CD4-positive, alpha-beta T cell treated with Interleukin-17A for 4 hours (primary cell): ENCODE data around the gene FBN1.

Experiments
- DNase-seq: peaks from one replicate; pipeline ENCODE4 v3.0.0-alpha.2; 2020; ENCODE audit warnings: mixed read lengths

FBN1 gene

GRCh38 chr15:48388910-48389309 lies 256.6 kb downstream of the FBN1 start:
- no peak for DNase-seq

DNA sequence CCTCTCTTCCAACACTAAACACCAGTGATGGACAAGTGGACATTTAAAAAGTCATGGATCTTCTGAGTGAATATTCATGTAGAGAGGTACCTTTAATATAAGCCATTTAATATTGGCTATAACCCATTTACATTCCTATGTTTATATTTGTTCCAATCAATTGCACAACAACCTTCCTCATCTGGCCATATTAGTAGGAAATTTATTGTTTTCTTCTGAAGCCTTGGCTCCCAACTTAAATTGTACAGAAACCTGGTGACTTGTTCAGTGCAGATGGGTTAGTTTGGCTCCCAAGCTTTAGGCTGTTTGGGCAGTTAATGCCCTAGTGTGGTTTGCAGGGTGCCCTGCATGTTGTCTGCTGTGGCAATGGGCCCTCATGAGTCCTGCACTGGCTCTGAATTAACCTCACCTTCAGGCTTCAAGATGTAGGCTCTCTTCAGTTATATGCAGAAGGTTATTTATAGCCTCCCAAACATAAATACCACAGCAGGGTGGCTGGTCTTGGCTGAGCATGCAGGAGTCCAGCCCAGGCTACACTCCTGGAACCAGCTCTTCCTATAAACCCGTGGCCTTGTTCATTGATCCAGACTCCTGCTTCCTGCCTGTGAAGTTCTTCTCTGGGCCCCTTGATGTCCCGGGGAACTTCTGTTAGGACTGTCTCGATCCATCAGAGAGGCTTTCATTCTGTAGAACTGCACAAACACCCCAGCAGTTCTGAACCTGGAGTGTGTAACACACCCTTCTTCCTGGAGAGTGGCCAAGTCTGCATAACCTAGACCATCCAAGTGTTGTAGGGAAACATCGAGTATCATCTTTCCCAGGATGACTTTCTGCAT lies 257.3 kb downstream of the FBN1 start:
- DNase-seq, result no peak

- DNase-seq, result no peak
These were observed 260.3 kb downstream of the FBN1 start for GRCh38 chr15:48385031-48385830.

DNA sequence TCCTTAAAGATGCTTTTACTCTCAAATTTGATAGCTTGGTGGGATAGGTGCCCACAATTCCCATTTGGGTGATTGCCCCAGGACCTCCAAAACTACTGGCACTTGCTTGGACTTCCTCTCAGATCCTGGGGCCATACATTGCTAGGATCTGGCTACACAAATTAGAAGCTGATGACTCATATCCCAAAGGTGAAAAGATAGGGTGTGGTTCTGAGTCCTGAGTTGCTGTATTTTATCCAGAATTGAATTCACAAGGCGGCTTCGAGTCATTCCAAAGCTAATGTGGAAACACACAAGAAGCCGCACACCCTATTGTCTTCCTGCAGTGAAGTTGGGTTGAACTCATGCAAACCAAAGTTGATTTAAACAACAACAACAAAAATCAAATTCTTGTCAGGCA lies 260.9 kb downstream of the FBN1 start:
- no peak for DNase-seq

DNA sequence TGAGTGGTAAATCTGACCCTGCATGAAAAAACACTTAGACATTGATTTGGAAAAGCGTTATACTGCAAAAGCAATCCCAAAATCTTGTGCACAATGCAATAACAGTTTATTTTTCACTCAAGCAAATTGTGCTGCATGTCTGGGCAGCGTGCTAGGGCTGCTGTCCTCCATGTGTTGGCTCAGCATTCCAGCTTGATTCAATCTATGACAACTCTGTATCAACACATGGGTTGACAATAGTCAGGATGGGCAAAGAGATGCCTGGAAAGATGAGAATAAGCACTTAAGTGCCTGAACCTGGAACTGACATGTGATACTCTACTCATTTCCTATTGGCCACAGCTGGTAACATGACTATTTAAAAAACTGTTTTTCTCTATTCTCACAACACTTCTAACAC lies 262.5 kb downstream of the FBN1 start:
- DNase-seq, result no peak

GRCh38 chr15:48381861-48382260 lies 263.6 kb downstream of the FBN1 start:
- no peak for DNase-seq

GRCh38 chr15:48380198-48380597 lies 265.3 kb downstream of the FBN1 start:
- no peak for DNase-seq

GRCh38 chr15:48375767-48376166 lies 269.7 kb downstream of the FBN1 start:
- DNase-seq, result no peak

- no peak for DNase-seq
These were observed 271.0 kb downstream of the FBN1 start for GRCh38 chr15:48374472-48374871.

DNA sequence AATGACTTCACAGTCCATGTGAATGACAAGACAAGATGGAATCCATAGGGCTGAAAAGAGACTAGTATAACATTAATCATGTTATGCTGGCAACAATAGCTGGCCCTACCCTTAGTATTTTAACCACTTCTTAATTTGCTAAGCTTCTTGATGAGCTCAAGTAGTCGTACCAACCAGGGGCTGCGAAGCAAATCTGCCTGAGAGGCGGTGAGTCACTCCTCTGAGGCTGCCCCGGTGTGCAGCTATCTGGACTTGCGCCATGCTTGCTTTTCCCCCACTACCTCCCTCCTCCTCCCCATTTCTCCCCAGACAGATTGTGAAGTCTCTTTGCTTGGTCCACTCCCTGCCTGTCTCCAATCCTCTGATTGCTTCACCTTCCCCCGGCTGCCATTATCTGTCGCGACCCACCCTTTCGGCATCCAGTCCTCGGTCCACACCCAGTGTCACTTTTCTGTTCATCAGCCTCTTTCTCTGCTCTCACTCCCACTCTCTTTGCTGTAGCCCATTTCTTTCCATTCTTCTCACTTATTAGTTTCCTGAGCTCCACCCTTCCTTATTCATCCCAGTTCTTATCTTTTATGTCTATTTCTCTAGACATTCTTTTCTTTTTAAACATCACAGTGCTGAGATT lies 271.6 kb downstream of the FBN1 start:
- no peak for DNase-seq

- no peak for DNase-seq
These were observed 273.5 kb downstream of the FBN1 start for GRCh38 chr15:48371961-48372360.

DNA sequence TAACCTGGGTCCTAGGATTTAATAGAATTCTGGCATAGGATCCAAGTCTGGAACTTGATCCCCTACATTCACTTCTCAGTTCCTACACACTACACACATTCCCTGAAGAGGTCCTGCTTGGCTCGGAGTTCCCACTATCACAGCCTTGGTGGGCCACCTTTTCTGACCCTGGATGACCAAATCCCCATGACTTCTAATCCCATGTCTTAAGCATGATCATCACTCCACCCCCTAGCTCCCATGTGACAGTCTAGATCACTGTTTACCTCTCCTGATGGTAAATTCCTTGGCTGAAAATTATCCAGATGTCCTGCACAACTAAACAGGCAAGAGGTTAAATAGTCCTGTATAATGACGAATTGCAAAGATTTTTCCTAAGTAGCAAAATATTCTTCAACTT lies 274.0 kb downstream of the FBN1 start:
- no peak for DNase-seq

DNA sequence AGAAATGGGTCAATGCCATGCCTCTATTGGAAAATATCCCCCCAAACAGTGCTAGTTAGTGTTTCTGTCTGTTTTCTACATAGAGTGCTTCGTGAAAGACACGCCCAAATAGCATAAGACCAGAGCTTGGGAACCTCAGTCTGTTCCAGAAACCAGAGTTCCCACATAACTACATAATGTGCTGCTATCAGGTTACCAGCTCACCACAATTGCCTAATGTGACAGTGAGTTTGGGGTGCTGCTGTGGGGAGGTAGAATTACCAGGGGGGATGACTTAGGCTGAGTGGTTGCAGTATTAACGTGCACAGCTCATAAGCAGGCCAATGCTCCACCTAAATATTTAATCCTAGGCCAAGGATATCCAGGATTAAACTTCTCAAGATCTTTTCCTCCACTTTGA lies 275.0 kb downstream of the FBN1 start:
- DNase-seq, result no peak

- DNase-seq, result no peak
These were observed 278.0 kb downstream of the FBN1 start for GRCh38 chr15:48367483-48367882.

DNA sequence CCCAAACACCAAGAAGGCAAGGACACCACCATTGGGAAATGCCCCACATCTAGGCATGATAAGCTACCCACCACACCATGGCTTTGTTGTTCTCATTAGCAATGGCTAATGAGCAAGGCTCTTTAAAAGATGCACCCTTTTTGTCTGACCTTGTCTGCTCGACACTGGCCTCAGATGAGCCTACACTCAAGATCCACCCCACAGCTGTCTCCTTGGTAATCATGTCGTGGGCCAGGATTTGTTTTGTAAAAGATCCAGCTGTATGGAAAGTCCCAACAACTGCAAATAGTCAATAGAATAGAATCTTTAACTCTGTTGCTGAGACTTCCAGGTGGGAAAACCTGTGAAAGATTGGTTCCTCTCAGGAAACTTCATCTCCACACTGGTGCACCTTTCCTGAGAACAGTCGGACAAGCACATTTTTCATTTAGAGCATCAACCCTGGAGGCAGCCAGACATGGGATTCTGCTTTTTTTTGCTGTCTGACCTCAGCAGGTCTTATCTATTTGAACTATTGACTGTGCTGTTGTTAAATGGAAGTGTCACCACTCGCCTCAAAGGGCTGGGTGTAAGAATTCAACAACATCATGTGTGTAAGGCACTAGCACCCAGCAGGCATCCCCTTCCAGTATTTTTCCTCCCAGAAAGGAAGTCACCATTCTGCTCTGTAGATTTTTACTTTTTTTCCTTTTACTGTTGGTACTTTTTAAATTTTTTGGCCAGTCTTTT lies 278.8 kb downstream of the FBN1 start:
- no peak for DNase-seq

- no peak for DNase-seq
These were observed 279.9 kb downstream of the FBN1 start for GRCh38 chr15:48365575-48365974.

GRCh38 chr15:48363474-48363873 lies 282.0 kb downstream of the FBN1 start:
- no peak for DNase-seq

DNA sequence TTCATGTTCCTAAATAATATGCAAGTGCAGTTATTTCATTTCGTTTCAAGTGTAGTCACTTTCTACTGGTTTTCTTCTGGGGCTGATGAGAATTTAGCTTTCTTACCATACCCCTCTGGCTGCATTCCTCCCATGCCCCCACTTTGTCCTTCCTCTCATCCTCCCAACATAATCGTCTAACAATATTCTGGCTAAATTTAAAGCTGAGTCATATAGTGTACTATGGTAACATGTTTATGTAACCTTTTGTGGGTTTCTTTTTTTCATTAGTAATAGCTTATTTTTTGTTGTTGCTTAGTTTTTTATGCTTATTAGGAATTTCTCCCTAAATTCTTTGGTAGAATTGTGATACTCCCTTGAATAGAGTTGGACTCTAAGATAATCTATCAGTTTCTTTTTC lies 283.8 kb downstream of the FBN1 start:
- no peak for DNase-seq

DNA sequence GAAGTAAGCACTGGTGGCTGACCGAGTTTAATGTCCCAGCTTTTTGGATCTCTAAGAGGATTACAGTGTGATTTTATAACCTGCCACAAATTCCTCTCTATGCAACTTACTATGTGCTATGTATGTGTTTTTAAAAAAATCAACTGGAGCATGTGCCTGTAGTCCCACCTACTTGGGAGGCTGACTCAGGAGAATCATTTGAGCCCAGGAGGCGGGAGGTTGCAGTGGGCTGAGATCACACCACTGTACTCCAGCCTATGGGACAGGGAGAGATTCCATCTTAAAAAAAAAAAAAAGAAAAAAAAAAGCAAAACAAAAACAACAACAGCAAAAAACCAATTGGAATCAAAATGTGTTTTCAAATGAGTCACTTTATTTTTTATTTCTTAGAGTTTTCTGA lies 284.7 kb downstream of the FBN1 start:
- DNase-seq, result no peak
